ENCODE measurements around the gene CYTH3. TPM values are rescaled to one million over a fixed set of nuclear protein-coding genes. Genes with fewer than 3 reads are reported as not detected.

CYTH3 gene
- total and polyA plus RNA-seq, 2 of the 4 experiments (the other 2 are of a cell fraction) = 14.2 to 34.8 TPM

- no peak for TF ChIP-seq CEBPB (IDR thresholded peaks at IDR 0.05; ENCODE audit: low read depth, low read length)
These were observed 104.6 kb downstream of the CYTH3 start (continued) for GRCh38 chr7:6167587-6168476.

DNA sequence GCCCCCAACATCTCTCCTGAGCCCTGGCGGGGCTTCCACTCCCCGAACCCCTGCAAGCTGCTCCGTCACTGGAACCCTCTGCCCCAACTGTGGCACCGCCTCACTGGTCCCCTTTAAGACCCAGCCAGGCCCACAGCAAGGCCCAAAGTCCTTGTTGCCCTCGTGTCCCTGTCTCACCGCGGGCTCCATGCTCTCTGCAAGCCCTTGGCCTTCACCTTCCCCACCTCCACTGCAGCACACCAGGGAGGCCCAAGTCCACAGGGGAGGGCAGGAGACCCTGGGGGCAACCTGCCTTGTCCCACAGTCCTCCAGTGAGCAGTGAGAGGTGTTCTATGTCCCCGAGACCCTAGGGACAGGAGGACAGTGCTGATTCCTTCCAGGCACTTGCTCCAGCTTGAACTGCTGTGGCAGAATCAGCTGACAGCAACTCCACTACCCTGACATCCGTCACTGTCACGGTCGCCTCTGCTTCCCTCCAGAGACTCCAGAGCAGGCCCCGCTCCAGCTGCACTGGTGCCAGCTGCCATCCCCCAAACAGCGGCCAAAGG, 105.3 kb downstream of the CYTH3 start:
- DNase-seq = no peak
- Histone ChIP-seq H3K4me1 (ENCODE audit: control insufficient read depth, insufficient read depth, low read length) (no peaks in the 10 kb centered on the region), H4K20me1 (ENCODE audit: insufficient read depth, low read length) (no peaks in the 10 kb centered on the region), H3K9ac (ENCODE audit: low read depth, low read length) (no peak overlapping the region), H3K4me2 (ENCODE audit: low read depth, low read length) (no peak overlapping the region), H3K56ac (ENCODE audit: extremely low read depth, insufficient read depth, low read length) (no peak overlapping the region), H4K5ac (ENCODE audit: low read depth, low read length) (no peak overlapping the region), H3K9me1 (ENCODE audit: insufficient read depth, low read length) (no peaks in the 10 kb centered on the region), H3K18ac (ENCODE audit: low read depth, low read length) (no peak overlapping the region), H3K79me1 (ENCODE audit: low read depth in 1 of 2, low read length in 2 of 2) (peaks cover 0 to 27% of the 10 kb centered on the region in 2 experiments; a peak in 2 of 4 replicates), H2BK5ac (ENCODE audit: low read depth, low read length, poor library complexity, severe bottlenecking) (no peak overlapping the region), H3K4me3 (ENCODE audit: insufficient read depth, low read depth, low read length) (no peak overlapping the region), H3K27me3 (ENCODE audit: control insufficient read depth, insufficient read depth, low read length) (no peaks in the 10 kb centered on the region), H4K91ac (ENCODE audit: insufficient read depth, low read depth, low read length) (no peak overlapping the region), H2AK5ac (ENCODE audit: low read depth, low read length) (no peak overlapping the region), H3K23ac (ENCODE audit: low read depth, low read length) (no peak overlapping the region), H3K9me3 (ENCODE audit: control insufficient read depth, insufficient read depth, low read length) (no peaks in the 10 kb centered on the region), H4K8ac (ENCODE audit: low read depth in 2 of 2, low read length in 2 of 2) (no peak overlapping the region), H3K27ac (ENCODE audit: insufficient read depth, low read length) (no peak overlapping the region), H2AK9ac (replicated peaks; ENCODE audit: low read depth, low read length, poor library complexity) (no peak overlapping the region), H2BK20ac (ENCODE audit: low read depth, low read length) (no peak overlapping the region), H3K36me3 (ENCODE audit: control insufficient read depth, insufficient read depth, low read length) (peaks cover 46% of the 10 kb centered on the region), H3K4ac (ENCODE audit: low read depth, low read length) (no peak overlapping the region), H2AFZ (replicated peaks; ENCODE audit: low read length, poor library complexity) (no peak overlapping the region), H2BK15ac (ENCODE audit: low read depth, low read length) (no peak overlapping the region), H3K14ac (replicated peaks; ENCODE audit: low read depth, low read length) (no peak overlapping the region), H2BK120ac (ENCODE audit: low read depth, low read length) (no peak overlapping the region)
- 91% methylated on average over 9 of the region's 13 CpGs; no CpG with 5 or more reads in 1 of the 2 experiments for WGBS, 2 experiments (ENCODE audit: extremely low coverage in 2 of 2, insufficient read length in 1 of 2)
- no peak for ATAC-seq (ENCODE audit: low read depth)
- no TSS peak for BruUV-seq (replicated peaks)
- in situ Hi-C loops (cut with MboI; ENCODE audit: low sequenced_read_pairs) = no loop called here
- no peak for TF ChIP-seq MAFK (IDR thresholded peaks at IDR 0.05; ENCODE audit: low read depth, low read length)
- no peak for TF ChIP-seq MXI1 (IDR thresholded peaks at IDR 0.05; ENCODE audit: borderline replicate concordance, low read depth, low read length)
- no peak for TF ChIP-seq NFE2L2 (IDR thresholded peaks at IDR 0.05; ENCODE audit: low read depth, low read length)
- TF ChIP-seq POLR2A (IDR thresholded peaks at IDR 0.05; ENCODE audit: low read depth, low read length) = no peak
- no peak for TF ChIP-seq CEBPB (IDR thresholded peaks at IDR 0.05; ENCODE audit: low read depth, low read length)
- TF ChIP-seq MAZ (IDR thresholded peaks at IDR 0.05; ENCODE audit: borderline replicate concordance, low read depth, low read length) = no peak
- TF ChIP-seq, protein P1, sequence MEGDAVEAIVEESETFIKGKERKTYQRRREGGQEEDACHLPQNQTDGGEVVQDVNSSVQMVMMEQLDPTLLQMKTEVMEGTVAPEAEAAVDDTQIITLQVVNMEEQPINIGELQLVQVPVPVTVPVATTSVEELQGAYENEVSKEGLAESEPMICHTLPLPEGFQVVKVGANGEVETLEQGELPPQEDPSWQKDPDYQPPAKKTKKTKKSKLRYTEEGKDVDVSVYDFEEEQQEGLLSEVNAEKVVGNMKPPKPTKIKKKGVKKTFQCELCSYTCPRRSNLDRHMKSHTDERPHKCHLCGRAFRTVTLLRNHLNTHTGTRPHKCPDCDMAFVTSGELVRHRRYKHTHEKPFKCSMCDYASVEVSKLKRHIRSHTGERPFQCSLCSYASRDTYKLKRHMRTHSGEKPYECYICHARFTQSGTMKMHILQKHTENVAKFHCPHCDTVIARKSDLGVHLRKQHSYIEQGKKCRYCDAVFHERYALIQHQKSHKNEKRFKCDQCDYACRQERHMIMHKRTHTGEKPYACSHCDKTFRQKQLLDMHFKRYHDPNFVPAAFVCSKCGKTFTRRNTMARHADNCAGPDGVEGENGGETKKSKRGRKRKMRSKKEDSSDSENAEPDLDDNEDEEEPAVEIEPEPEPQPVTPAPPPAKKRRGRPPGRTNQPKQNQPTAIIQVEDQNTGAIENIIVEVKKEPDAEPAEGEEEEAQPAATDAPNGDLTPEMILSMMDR (conservative IDR thresholded peaks at IDR 0.05; ENCODE audit: low read depth, low read length) = no peak
- TF ChIP-seq RCOR1 (IDR thresholded peaks at IDR 0.05; ENCODE audit: insufficient replicate concordance, low read length) = no peak
- TF ChIP-seq RAD21 (IDR thresholded peaks at IDR 0.05; ENCODE audit: low read length) = no peak
- TF ChIP-seq BHLHE40 (IDR thresholded peaks at IDR 0.05; ENCODE audit: low read depth, low read length) = no peak
- TF ChIP-seq SMC3 (IDR thresholded peaks at IDR 0.05; ENCODE audit: low read depth, low read length) = no peak
- no peak for TF ChIP-seq CHD1 (IDR thresholded peaks at IDR 0.05; ENCODE audit: low read depth, low read length)
- no peak for TF ChIP-seq RFX5 (IDR thresholded peaks at IDR 0.05; ENCODE audit: low read depth, low read length)
- dilution Hi-C loops (cut with HindIII; ENCODE audit: low sequenced_read_pairs, unreplicated experiment) = no loop called here
- CTCF ChIA-PET = no interaction called here
- intact Hi-C loops (cut with micrococcal nuclease) = no loop called here
- POLR2A ChIA-PET (ENCODE audit: unreplicated experiment) = no interaction called here
